Stimulated activated CD8-positive, alpha-beta memory T cell treated with anti-CD3 and anti-CD28 coated beads, Interleukin-4, amount 100 ng/mL, for 24 hours (primary cell): ENCODE measurements around the gene PI3.

Experiments
- DNase-seq: peaks from one replicate; pipeline ENCODE4 v3.0.0-alpha.2; 2020; ENCODE audit warnings: low read depth

PI3 gene

GRCh38 chr20:45187693-45188092 lies 13.0 kb downstream of the PI3 start:
- no peak for DNase-seq

- DNase-seq, result no peak
Observed at GRCh38 chr20:45189067-45189609, 14.4 kb downstream of the PI3 start.

- DNase-seq, result no peak
Observed at GRCh38 chr20:45189861-45190260, 15.2 kb downstream of the PI3 start.

- DNase-seq, result no peak
Observed at GRCh38 chr20:45191926-45192325, 17.2 kb downstream of the PI3 start.

- DNase-seq, result no peak
Observed at GRCh38 chr20:45193331-45193730, 18.6 kb downstream of the PI3 start.

- DNase-seq, result no peak
Observed at GRCh38 chr20:45206725-45207124, 32.0 kb downstream of the PI3 start, which contains the start of gene SEMG1. TSS of gene SEMG1 (plus strand) at chr20:45207033. CDS start at chr20:45207054, 21 bp downstream.

GRCh38 chr20:45209924-45210323 lies 35.2 kb downstream of the PI3 start:
- no peak for DNase-seq

GRCh38 chr20:45211569-45212474 lies 37.1 kb downstream of the PI3 start:
- no peak for DNase-seq

GRCh38 chr20:45212836-45213235 lies 38.1 kb downstream of the PI3 start:
- DNase-seq, result no peak

- DNase-seq, result no peak
Observed at GRCh38 chr20:45218124-45218523, 43.4 kb downstream of the PI3 start.

- DNase-seq, result no peak
Observed at GRCh38 chr20:45218636-45219035, 43.9 kb downstream of the PI3 start.

- DNase-seq, result no peak
Observed at GRCh38 chr20:45221076-45221475, 46.4 kb downstream of the PI3 start, which contains the start of gene SEMG2. TSS of gene SEMG2 (plus strand) at chr20:45221373. CDS start at chr20:45221390, 17 bp downstream.

- no peak for DNase-seq
Observed at GRCh38 chr20:45223136-45223535, 48.4 kb downstream of the PI3 start.
